Neural cell (in vitro differentiated cells): ENCODE measurements around the gene RABGEF1. TPM values are rescaled to one million over a fixed set of nuclear protein-coding genes. Genes with fewer than 3 reads are reported as not detected.
"Not testable (repeated sequence)": the region's sequence is repeated elsewhere in the genome, so short reads cannot be mapped to it uniquely, and the experiment has no call there.

ENCODE experiments used
- H2AFZ ChIP-seq: fragments of 200-600, 300-800 bp; sonication (generic), shearing (Covaris generic); 2 replicates; pipeline ENCODE4 v1.6.0; 2014; ENCODE audit warnings: low read depth, mild to moderate bottlenecking, antibody characterized with exemption, low read length, moderate library complexity
- H3F3A ChIP-seq: fragments of 200-600 bp; shearing (Covaris generic); 2 replicates; pipeline ENCODE4 v1.6.1; 2016; ENCODE audit warnings: mild to moderate bottlenecking, moderate library complexity, mixed read lengths, antibody characterized with exemption, low read length; ENCODE audit not compliant: insufficient read depth, poor library complexity, severe bottlenecking
- H3K27ac ChIP-seq: fragments of 200-600, 300-800 bp; sonication (generic), shearing (Covaris generic); 2 replicates; pipeline ENCODE4 v1.5.1; 2014; ENCODE audit warnings: mild to moderate bottlenecking, low read length, moderate library complexity
- H3K27me3 ChIP-seq: fragments of 300-800, 200-600 bp; sonication (generic), shearing (Covaris generic); 2 replicates; pipeline ENCODE4 v1.6.0; 2014; ENCODE audit warnings: mild to moderate bottlenecking, low read depth, low read length, moderate library complexity; ENCODE audit not compliant: insufficient read depth
- H3K36me3 ChIP-seq: fragments of 300-800, 200-600 bp; sonication (generic), shearing (Covaris generic); 2 replicates; pipeline ENCODE4 v1.5.1; 2014; ENCODE audit warnings: mild to moderate bottlenecking, antibody characterized with exemption, low read length, moderate library complexity; ENCODE audit not compliant: insufficient read depth
- H3K4me2 ChIP-seq: fragments of 300-800, 200-600 bp; sonication (generic), shearing (Covaris generic); 2 replicates; pipeline ENCODE4 v1.6.0; 2014; ENCODE audit warnings: mild to moderate bottlenecking, low read length
- H3K4me3 ChIP-seq: fragments of 300-800, 200-600 bp; sonication (generic), shearing (Covaris generic); 2 replicates; pipeline ENCODE4 v1.5.1; 2014; ENCODE audit warnings: mild to moderate bottlenecking, low read length, moderate library complexity
- H3K79me2 ChIP-seq: fragments of 200-600 bp; shearing (Covaris generic); replicated peaks from 2 replicates; pipeline ENCODE4 v1.6.0; 2014; ENCODE audit warnings: mild to moderate bottlenecking, low read length, moderate library complexity; ENCODE audit not compliant: insufficient read depth
- H3K9ac ChIP-seq: fragments of 300-800, 200-600 bp; sonication (generic), shearing (Covaris generic); 2 replicates; pipeline ENCODE4 v1.6.1; 2016; ENCODE audit warnings: mild to moderate bottlenecking, low read length, mixed read lengths
- H3K9me2 ChIP-seq: fragments of 200-600 bp; shearing (Covaris generic); 2 replicates; pipeline ENCODE4 v1.6.1; 2016; ENCODE audit warnings: mild to moderate bottlenecking, low read length, mixed read lengths; ENCODE audit not compliant: insufficient read depth
- H3K9me3 ChIP-seq: fragments of 200-600, 300-800 bp; sonication (generic), shearing (Covaris generic); 2 replicates; pipeline ENCODE4 v1.6.1; 2016; ENCODE audit warnings: mild to moderate bottlenecking, mixed run types, low read length, moderate library complexity, mixed read lengths
- H4K20me1 ChIP-seq: fragments of 200-600 bp; shearing (Covaris generic); 2 replicates; pipeline ENCODE4 v1.6.1; 2016; ENCODE audit warnings: mild to moderate bottlenecking, mixed run types; ENCODE audit not compliant: insufficient read depth
- CTCF ChIP-seq: fragments of 450-650 bp; IDR thresholded peaks from 2 replicates; pipeline ENCODE4 v1.5.1; 2014; ENCODE audit warnings: antibody characterized with exemption, mild to moderate bottlenecking, moderate library complexity; ENCODE audit not compliant: poor library complexity, severe bottlenecking
- EP300 ChIP-seq: fragments of 450-650 bp; conservative IDR thresholded peaks from 2 replicates; pipeline ENCODE4 v1.6.1; 2014; ENCODE audit warnings: antibody characterized with exemption, mild to moderate bottlenecking, moderate library complexity; ENCODE audit not compliant: poor library complexity, severe bottlenecking
- EZH2 ChIP-seq: fragments of 200-600, 300-800 bp; shearing (Covaris generic), sonication (generic); IDR thresholded peaks from 2 replicates; pipeline ENCODE4 v1.6.1; 2014; ENCODE audit warnings: antibody characterized with exemption, low read length, borderline replicate concordance, mild to moderate bottlenecking; ENCODE audit not compliant: insufficient read depth, poor library complexity, severe bottlenecking
- MXI1 ChIP-seq: fragments of 450-650 bp; conservative IDR thresholded peaks from 2 replicates; pipeline ENCODE4 v1.6.1; 2014; ENCODE audit warnings: antibody characterized with exemption, mild to moderate bottlenecking; ENCODE audit not compliant: poor library complexity, severe bottlenecking
- POLR2AphosphoS5 ChIP-seq: IDR thresholded peaks from 2 replicates; pipeline ENCODE4 v1.6.1; 2012
- RAD21 ChIP-seq: fragments of 450-650 bp; conservative IDR thresholded peaks from 2 replicates; pipeline ENCODE4 v1.6.1; 2014; ENCODE audit warnings: antibody characterized with exemption, mild to moderate bottlenecking, moderate library complexity
- REST ChIP-seq: IDR thresholded peaks from 2 replicates; pipeline ENCODE4 v1.6.1; 2012; ENCODE audit warnings: borderline replicate concordance
- SMC3 ChIP-seq: fragments of 450-650 bp; conservative IDR thresholded peaks from 2 replicates; pipeline ENCODE4 v1.6.1; 2014; ENCODE audit warnings: antibody characterized with exemption, mild to moderate bottlenecking, moderate library complexity; ENCODE audit not compliant: poor library complexity
- TAF1 ChIP-seq: IDR thresholded peaks from 2 replicates; pipeline ENCODE4 v1.6.1; 2012; ENCODE audit warnings: low read depth
- polyA plus RNA-seq: library from polyadenylated mRNA; depleted of rRNA; stranded (reverse); fragments of >200 nt; gene quantifications from 2 replicates; pipeline ENCODE4 v1.2.3, GENCODE V29; 2014

Gene RABGEF1
- polyA plus RNA-seq, 1 donor from 2014 or later: 34.8 TPM

- no peaks in the 10 kb centered on the region for H3K36me3 ChIP-seq
- H3K9ac ChIP-seq: peak overlapping the region; percentile 99
- H3K9me2 ChIP-seq: no peaks in the 10 kb centered on the region
- no peaks in the 10 kb centered on the region for H3K79me2 ChIP-seq
- H2AFZ ChIP-seq: peak overlapping the region; percentile 99
- no peaks in the 10 kb centered on the region for H3K27me3 ChIP-seq
- H4K20me1 ChIP-seq: no peaks in the 10 kb centered on the region
- TF ChIP-seq CTCF: peak; percentile 64
- TF ChIP-seq RAD21: peak; percentile 61
- TF ChIP-seq EP300: peak; percentile 89
- peak; percentile 67 for TF ChIP-seq MXI1
- peak; percentile 78 for TF ChIP-seq TAF1
- no peak for TF ChIP-seq EZH2
- TF ChIP-seq POLR2AphosphoS5: peak; percentile 96
- peak; percentile 56 for TF ChIP-seq SMC3
- TF ChIP-seq REST: peak; percentile 93
- H3K9me3 ChIP-seq: no peaks in the 10 kb centered on the region
- peak overlapping the region; percentile 89 for H3K4me2 ChIP-seq
- peak overlapping the region; percentile 98 for H3K27ac ChIP-seq
- peak overlapping the region; percentile 99 for H3K4me3 ChIP-seq
- no peaks in the 10 kb centered on the region for H3F3A ChIP-seq
Measured at GRCh38 chr7:66844552-66845378, 104.2 kb downstream of the RABGEF1 start.

- Histone ChIP-seq H3K4me3 (peak overlapping the region; percentile 99), H3K9me2 (no peaks in the 10 kb centered on the region), H3F3A (no peaks in the 10 kb centered on the region), H3K36me3 (no peaks in the 10 kb centered on the region), H3K9ac (peak overlapping the region; percentile 99), H3K27me3 (no peaks in the 10 kb centered on the region), H3K9me3 (no peaks in the 10 kb centered on the region), H3K79me2 (no peaks in the 10 kb centered on the region), H3K27ac (peak overlapping the region; percentile 98), H4K20me1 (no peaks in the 10 kb centered on the region), H2AFZ (peak overlapping the region; percentile 86), H3K4me2 (peak overlapping the region; percentile 89)
- TF ChIP-seq CTCF: no peak
- no peak for TF ChIP-seq SMC3
- TF ChIP-seq EZH2: no peak
- TF ChIP-seq REST: no peak
- no peak for TF ChIP-seq TAF1
- no peak for TF ChIP-seq POLR2AphosphoS5
Measured at GRCh38 chr7:66845379-66846095, 105.0 kb downstream of the RABGEF1 start.

- H3K9me3 ChIP-seq, H3K36me3 ChIP-seq, H3K79me2 ChIP-seq, H3K9me2 ChIP-seq, H3K4me2 ChIP-seq, H3K4me3 ChIP-seq, H2AFZ ChIP-seq, H3K27ac ChIP-seq, H3K27me3 ChIP-seq, H3K9ac ChIP-seq, H4K20me1 ChIP-seq, H3F3A ChIP-seq: not testable (repeated sequence)
Measured at GRCh38 chr7:66846096-66846445, 105.5 kb downstream of the RABGEF1 start.
